Spleen (tissue), 7 donors: ENCODE measurements around the gene SHMT2.
A peak's percentile ranks its signal among the peaks of the same experiment; 100 is the strongest.

ENCODE experiments used
- POLR2A ChIP-seq, 3 donors: fragments of 450-650 bp; IDR thresholded peaks; one replicate each; pipeline ENCODE4 v1.5.1; 2017; ENCODE audit warnings: antibody characterized with exemption in 3 of 3, mild to moderate bottlenecking in 1 of 3
- POLR2AphosphoS5 ChIP-seq, 3 donors: sonication (generic); formaldehyde crosslinking; IDR thresholded peaks; one replicate each; pipeline ENCODE4 v1.5.1; 2017; ENCODE audit warnings: antibody characterized with exemption in 3 of 3
- TF ChIP-seq, protein P1 (sequence below), 11 experiments: fragments of 200-600 bp in 7 of 11; fragments of 450-650 bp in 4 of 11; sonication (generic) in 4 of 11; IDR thresholded peaks in 8 of 11; conservative IDR thresholded peaks in 3 of 11; 1 replicate in 7 of 11; 2 replicates in 4 of 11; pipeline versions ENCODE4 v1.4.0 to v1.8.0; 2016 to 2021; ENCODE audit warnings: antibody characterized with exemption in 11 of 11, inconsistent platforms in 4 of 11, mild to moderate bottlenecking in 1 of 11
- donor health status: DM: no; HTN: no; CAD: no; lungs with moderate emphysema.
- donor health status: DM: no; HTN: no; CAD: no.
- donor health status: DM: no; HTN: no; CAD: no.

GRCh38 chr12:57243521-57244311, 14.2 kb downstream of the SHMT2 start:
- TF ChIP-seq, protein P1, sequence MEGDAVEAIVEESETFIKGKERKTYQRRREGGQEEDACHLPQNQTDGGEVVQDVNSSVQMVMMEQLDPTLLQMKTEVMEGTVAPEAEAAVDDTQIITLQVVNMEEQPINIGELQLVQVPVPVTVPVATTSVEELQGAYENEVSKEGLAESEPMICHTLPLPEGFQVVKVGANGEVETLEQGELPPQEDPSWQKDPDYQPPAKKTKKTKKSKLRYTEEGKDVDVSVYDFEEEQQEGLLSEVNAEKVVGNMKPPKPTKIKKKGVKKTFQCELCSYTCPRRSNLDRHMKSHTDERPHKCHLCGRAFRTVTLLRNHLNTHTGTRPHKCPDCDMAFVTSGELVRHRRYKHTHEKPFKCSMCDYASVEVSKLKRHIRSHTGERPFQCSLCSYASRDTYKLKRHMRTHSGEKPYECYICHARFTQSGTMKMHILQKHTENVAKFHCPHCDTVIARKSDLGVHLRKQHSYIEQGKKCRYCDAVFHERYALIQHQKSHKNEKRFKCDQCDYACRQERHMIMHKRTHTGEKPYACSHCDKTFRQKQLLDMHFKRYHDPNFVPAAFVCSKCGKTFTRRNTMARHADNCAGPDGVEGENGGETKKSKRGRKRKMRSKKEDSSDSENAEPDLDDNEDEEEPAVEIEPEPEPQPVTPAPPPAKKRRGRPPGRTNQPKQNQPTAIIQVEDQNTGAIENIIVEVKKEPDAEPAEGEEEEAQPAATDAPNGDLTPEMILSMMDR (IDR thresholded peaks at IDR 0.05 in 8 of 11, conservative IDR thresholded peaks at IDR 0.05 in 3 of 11) = peak; percentile 57 to 86 (median 74)
- no peak for TF ChIP-seq POLR2A (IDR thresholded peaks at IDR 0.05)
- TF ChIP-seq POLR2AphosphoS5 (IDR thresholded peaks at IDR 0.05) = peak in 2 of 3 donors; percentile 22 to 40
